ACC112 (cell line): Measurements from ENCODE around the gene SMC4.

Source experiments
- H2AFZ ChIP-seq: fragments of 200-600 bp; sonication (generic); one replicate; pipeline ENCODE4 v1.6.0; 2017; ENCODE audit warnings: antibody characterized with exemption, low read length; ENCODE audit not compliant: unreplicated experiment
- H3K27ac ChIP-seq: fragments of 200-600 bp; sonication (generic); 2 replicates; pipeline ENCODE4 v1.5.1; 2014; ENCODE audit warnings: low read depth, mild to moderate bottlenecking, antibody characterized with exemption, low read length, moderate library complexity
- H3K27me3 ChIP-seq: fragments of 200-600 bp; sonication (generic); 2 replicates; pipeline ENCODE4 v1.6.1; 2014; ENCODE audit warnings: mild to moderate bottlenecking, antibody characterized with exemption, low read length, moderate library complexity, mixed read lengths; ENCODE audit not compliant: insufficient read depth
- H3K36me3 ChIP-seq: fragments of 200-600 bp; sonication (generic); 2 replicates; pipeline ENCODE4 v1.6.1; 2016; ENCODE audit warnings: mild to moderate bottlenecking, antibody characterized with exemption, low read length, moderate library complexity, mixed read lengths; ENCODE audit not compliant: insufficient read depth
- H3K4me1 ChIP-seq: fragments of 200-600 bp; sonication (generic); one replicate; pipeline ENCODE4 v1.6.1; 2016; ENCODE audit warnings: low read length, mixed read lengths; ENCODE audit not compliant: insufficient read depth, unreplicated experiment, control insufficient read depth
- H3K4me3 ChIP-seq: fragments of 200-600 bp; sonication (generic); 2 replicates; pipeline ENCODE4 v1.5.1; 2014; ENCODE audit warnings: mild to moderate bottlenecking, low read depth, low read length
- H3K79me2 ChIP-seq: fragments of 200-600 bp; sonication (generic); one replicate; pipeline ENCODE4 v1.6.0; 2016; ENCODE audit warnings: low read length; ENCODE audit not compliant: control insufficient read depth, unreplicated experiment, insufficient read depth

The SMC4 gene

DNA sequence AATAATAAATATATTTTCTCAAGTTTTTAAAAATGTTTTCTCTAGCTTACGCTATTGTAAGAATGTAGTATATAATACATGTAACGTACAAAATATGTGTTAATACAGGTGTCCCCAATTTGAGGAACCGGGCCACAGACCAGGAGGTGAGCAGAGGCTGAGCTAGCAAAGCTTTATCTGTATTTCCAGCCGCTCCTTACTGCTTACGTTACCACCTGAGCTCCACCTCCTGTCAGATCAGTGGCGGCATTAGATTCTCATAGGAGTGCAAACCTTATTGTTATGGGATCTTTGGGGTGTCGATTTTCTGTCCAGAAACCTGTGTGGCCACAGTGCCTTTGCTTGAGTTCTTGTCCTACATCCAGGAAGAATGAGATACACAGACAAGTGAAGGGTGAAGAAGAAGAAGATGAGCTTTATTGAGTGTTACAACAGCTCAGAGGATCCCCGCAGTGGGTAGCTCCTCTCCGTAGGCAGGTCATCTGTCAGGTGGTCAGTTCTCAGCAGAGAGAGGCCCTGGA, 60.1 kb downstream of the SMC4 start:
- no peaks in the 10 kb centered on the region for H3K79me2 ChIP-seq
- H3K4me3 ChIP-seq, result no peak overlapping the region
- no peaks in the 10 kb centered on the region for H3K27me3 ChIP-seq
- H2AFZ ChIP-seq, result no peak overlapping the region
- no peaks in the 10 kb centered on the region for H3K4me1 ChIP-seq
- H3K27ac ChIP-seq, result no peak overlapping the region
- no peaks in the 10 kb centered on the region for H3K36me3 ChIP-seq

GRCh38 chr3:160460033-160460432, 60.6 kb downstream of the SMC4 start:
- Histone ChIP-seq H3K79me2 (no peaks in the 10 kb centered on the region), H3K27ac (no peak overlapping the region)

GRCh38 chr3:160464321-160464720, 64.9 kb downstream of the SMC4 start:
- H3K79me2 ChIP-seq, result no peaks in the 10 kb centered on the region
- no peak overlapping the region for H3K4me3 ChIP-seq
- no peak overlapping the region for H3K27ac ChIP-seq
- H3K4me1 ChIP-seq, result no peaks in the 10 kb centered on the region
- no peaks in the 10 kb centered on the region for H3K36me3 ChIP-seq
- H2AFZ ChIP-seq, result no peak overlapping the region
- no peaks in the 10 kb centered on the region for H3K27me3 ChIP-seq

More at GRCh38 chr3:160460033-160460432, 60.6 kb downstream of the SMC4 start:
- Histone ChIP-seq H3K27me3 (no peaks in the 10 kb centered on the region), H3K36me3 (no peaks in the 10 kb centered on the region), H3K4me1 (no peaks in the 10 kb centered on the region), H2AFZ (no peak overlapping the region), H3K4me3 (no peak overlapping the region)

- H2AFZ ChIP-seq, result no peak overlapping the region
- no peaks in the 10 kb centered on the region for H3K4me1 ChIP-seq
- no peak overlapping the region for H3K27ac ChIP-seq
- H3K27me3 ChIP-seq, result no peaks in the 10 kb centered on the region
- H3K79me2 ChIP-seq, result no peaks in the 10 kb centered on the region
- no peak overlapping the region for H3K4me3 ChIP-seq
- no peaks in the 10 kb centered on the region for H3K36me3 ChIP-seq
These were observed 65.5 kb downstream of the SMC4 start for GRCh38 chr3:160464971-160465370.

- Histone ChIP-seq H3K4me1 (peaks cover 26% of the 10 kb centered on the region), H3K27me3 (no peaks in the 10 kb centered on the region), H2AFZ (no peak overlapping the region), H3K4me3 (no peak overlapping the region), H3K27ac (no peak overlapping the region), H3K36me3 (no peaks in the 10 kb centered on the region), H3K79me2 (no peaks in the 10 kb centered on the region)
These were observed 70.7 kb downstream of the SMC4 start for GRCh38 chr3:160470181-160470580.

GRCh38 chr3:160471892-160472291, 72.4 kb downstream of the SMC4 start:
- Histone ChIP-seq H3K36me3 (no peaks in the 10 kb centered on the region), H3K4me1 (peaks cover 32% of the 10 kb centered on the region), H3K27ac (no peak overlapping the region), H3K79me2 (no peaks in the 10 kb centered on the region), H2AFZ (no peak overlapping the region), H3K27me3 (no peaks in the 10 kb centered on the region), H3K4me3 (no peak overlapping the region)

- Histone ChIP-seq H3K79me2 (no peaks in the 10 kb centered on the region), H3K27ac (no peak overlapping the region), H3K27me3 (no peaks in the 10 kb centered on the region), H3K4me1 (peaks cover 32% of the 10 kb centered on the region), H3K4me3 (no peak overlapping the region), H3K36me3 (no peaks in the 10 kb centered on the region), H2AFZ (no peak overlapping the region)
These were observed 72.9 kb downstream of the SMC4 start for GRCh38 chr3:160472344-160472743.

DNA sequence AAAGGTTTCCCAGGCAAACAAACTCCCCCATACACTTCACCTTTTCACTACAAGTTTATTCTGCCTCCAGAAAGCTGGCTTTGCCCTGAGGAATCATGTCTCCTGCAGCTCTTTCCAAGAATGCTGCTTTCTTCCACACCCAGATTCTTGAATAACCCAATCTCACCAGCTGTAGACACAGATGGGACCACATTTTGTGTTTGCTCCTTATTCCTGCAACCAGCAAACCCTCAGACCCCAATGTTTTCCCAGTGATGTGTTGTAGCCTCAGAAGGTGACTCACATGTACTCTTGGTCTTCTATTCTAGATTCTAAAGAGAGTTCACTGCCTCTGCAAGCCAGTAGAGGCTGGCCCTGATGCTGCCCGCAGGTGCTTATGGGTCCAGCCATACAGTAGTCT, 73.8 kb downstream of the SMC4 start:
- Histone ChIP-seq H3K27me3 (no peaks in the 10 kb centered on the region), H2AFZ (no peak overlapping the region), H3K4me1 (peaks cover 40% of the 10 kb centered on the region), H3K79me2 (no peaks in the 10 kb centered on the region), H3K36me3 (no peaks in the 10 kb centered on the region), H3K4me3 (no peak overlapping the region), H3K27ac (peak overlapping the region; percentile 86)

GRCh38 chr3:160473978-160474377, 74.5 kb downstream of the SMC4 start:
- H3K79me2 ChIP-seq, result no peaks in the 10 kb centered on the region
- H3K36me3 ChIP-seq, result no peaks in the 10 kb centered on the region
- peak overlapping the region; percentile 58; the same call in 1 of the 2 replicates for H3K4me3 ChIP-seq
- no peak overlapping the region for H2AFZ ChIP-seq
- peak overlapping the region; percentile 86 for H3K27ac ChIP-seq
- no peaks in the 10 kb centered on the region for H3K27me3 ChIP-seq
- peaks cover 41% of the 10 kb centered on the region for H3K4me1 ChIP-seq

- Histone ChIP-seq H2AFZ (no peak overlapping the region), H3K27ac (peak overlapping the region; percentile 86), H3K79me2 (no peaks in the 10 kb centered on the region), H3K4me3 (peak overlapping the region; percentile 58; the same call in 1 of the 2 replicates), H3K27me3 (no peaks in the 10 kb centered on the region), H3K4me1 (peaks cover 41% of the 10 kb centered on the region), H3K36me3 (no peaks in the 10 kb centered on the region)
These were observed 75.0 kb downstream of the SMC4 start for GRCh38 chr3:160474416-160474838.

DNA sequence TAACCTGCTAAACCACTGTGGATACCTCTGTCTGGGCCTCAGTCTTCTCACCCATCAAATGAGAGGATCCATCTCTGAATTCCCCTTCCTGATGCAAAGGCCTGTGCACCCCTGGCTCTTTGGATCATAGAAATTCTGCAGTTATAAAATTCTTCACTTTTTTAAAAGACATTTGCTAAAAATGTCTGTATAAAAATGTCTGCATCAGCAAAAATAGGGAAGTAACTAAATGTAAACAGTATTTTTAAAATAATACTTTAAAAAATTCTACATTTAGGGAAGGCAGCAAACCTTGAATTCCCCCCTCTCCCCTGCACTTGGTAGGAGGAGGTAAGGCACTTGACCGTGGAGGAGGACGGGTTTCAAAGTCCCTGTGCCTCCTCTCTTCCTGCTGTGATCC, 75.7 kb downstream of the SMC4 start:
- Histone ChIP-seq H3K27me3 (no peaks in the 10 kb centered on the region), H3K4me3 (no peak overlapping the region), H3K27ac (no peak overlapping the region), H2AFZ (no peak overlapping the region), H3K79me2 (no peaks in the 10 kb centered on the region), H3K36me3 (no peaks in the 10 kb centered on the region), H3K4me1 (peaks cover 41% of the 10 kb centered on the region)
